Activated CD4-positive, alpha-beta memory T cell treated with anti-CD3 and anti-CD28 coated beads for 36 hours (primary cell): Measurements from ENCODE around the gene PRAME. TPM values are rescaled to one million over a fixed set of nuclear protein-coding genes. Genes with fewer than 3 reads are reported as not detected.

Experiments used
- CTCF ChIA-PET: fragments of 350-600 bp; sonication (Branson Sonifier 250); formaldehyde crosslinking; loops from one replicate; lab custom pipeline; 2021; ENCODE audit warnings: antibody characterized with exemption, inconsistent platforms; lab: Charles Lee
- POLR2A ChIA-PET: fragments of 350-600 bp; sonication (Branson Sonifier 250); formaldehyde crosslinking; loops from one replicate; lab custom pipeline; 2021; ENCODE audit warnings: antibody characterized with exemption; lab: Charles Lee
- DNase-seq: peaks from one replicate; pipeline ENCODE4 v3.0.0-alpha.2; 2020
- H3K27ac Mint-ChIP-seq: one replicate; pipeline ENCODE4 v1.8.0; 2021; ENCODE audit warnings: mixed read lengths
- H3K27me3 Mint-ChIP-seq: one replicate; pipeline ENCODE4 v1.8.0; 2021; ENCODE audit warnings: mixed read lengths
- H3K36me3 Mint-ChIP-seq: one replicate; pipeline ENCODE4 v1.8.0; 2021; ENCODE audit warnings: mixed read lengths
- H3K4me1 Mint-ChIP-seq: one replicate; pipeline ENCODE4 v1.8.0; 2021; ENCODE audit warnings: low read depth, mixed read lengths
- H3K4me3 Mint-ChIP-seq: one replicate; pipeline ENCODE4 v1.8.0; 2021; ENCODE audit warnings: mild to moderate bottlenecking, mixed read lengths
- H3K9me3 Mint-ChIP-seq: one replicate; pipeline ENCODE4 v1.8.0; 2021; ENCODE audit warnings: mixed read lengths
- intact Hi-C: fragments of 100-400 bp; cut with micrococcal nuclease; formaldehyde crosslinking; loops from one replicate; pipeline ENCODE4 v1.15.1; 2023
- total RNA-seq, 2 experiments: library from RNA; stranded (reverse); gene quantifications; one replicate each; pipeline ENCODE4 v1.2.3, GENCODE V29; 2021

Gene PRAME
- total RNA-seq, 2 experiments from 2014 or later: not detected

DNA sequence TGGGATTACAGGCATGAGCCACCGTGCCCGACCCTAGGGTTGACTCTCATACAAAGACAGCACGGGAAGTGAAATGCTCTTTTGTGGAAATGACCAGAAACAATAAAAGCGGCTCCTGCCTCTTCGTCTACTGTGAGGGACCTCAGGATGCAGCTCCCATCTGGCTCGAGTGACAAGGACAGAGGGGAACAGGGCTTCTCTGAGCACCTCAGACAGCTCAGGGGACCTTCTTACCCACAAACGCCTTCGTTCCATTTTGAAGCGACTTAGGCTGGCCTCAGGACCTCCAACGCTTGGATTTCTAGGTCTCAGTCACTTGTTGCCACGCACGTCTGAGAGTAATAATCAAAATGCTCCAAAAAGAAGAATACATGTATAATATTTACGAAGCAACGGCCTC lies 2.5 kb downstream of the PRAME start:
- peaks cover 4% of the 10 kb centered on the region for H3K4me1 Mint-ChIP-seq
- no peak for DNase-seq
- H3K27me3 Mint-ChIP-seq: peaks cover 7% of the 10 kb centered on the region
- intact Hi-C loops: no loop called here
- H3K9me3 Mint-ChIP-seq: no peaks in the 10 kb centered on the region
- ChIA-PET POLR2A (no interaction called here), CTCF (interaction anchor here (0.6 to 1.2 kb wide), 2 partner anchors 308 to 348 kb away, joined by 3 to 4 read pairs; no protein-coding TSS in a partner anchor)
- no peaks in the 10 kb centered on the region for H3K36me3 Mint-ChIP-seq
- H3K27ac Mint-ChIP-seq: no peak overlapping the region
- no peak overlapping the region for H3K4me3 Mint-ChIP-seq

DNA sequence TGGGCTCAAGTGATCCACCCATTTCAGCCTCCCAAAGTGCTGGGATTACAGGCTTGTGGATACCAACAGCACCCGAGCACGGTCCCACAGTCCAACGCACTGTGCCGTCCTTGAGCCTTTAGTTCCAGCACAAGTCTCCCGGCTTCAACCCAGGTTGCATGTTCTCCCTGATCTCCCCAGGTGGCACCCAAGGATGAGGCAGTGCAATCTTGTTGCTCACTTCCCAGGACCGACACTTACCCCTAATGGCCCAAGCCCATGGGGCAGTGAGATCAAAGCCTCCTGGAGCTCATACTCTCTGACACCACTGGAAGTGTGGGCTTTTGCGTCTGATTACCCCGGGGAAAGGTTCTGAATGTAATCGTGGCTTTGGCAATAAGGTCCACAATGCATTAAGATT lies 3.5 kb downstream of the PRAME start:
- H3K27ac Mint-ChIP-seq: no peak overlapping the region
- no peaks in the 10 kb centered on the region for H3K36me3 Mint-ChIP-seq

GRCh38 chr22:22554587-22555284 lies 4.3 kb downstream of the PRAME start:
- H3K27ac Mint-ChIP-seq: no peak overlapping the region
- H3K9me3 Mint-ChIP-seq: no peaks in the 10 kb centered on the region
- H3K4me1 Mint-ChIP-seq: peaks cover 4% of the 10 kb centered on the region
- ChIA-PET POLR2A (no interaction called here), CTCF (interaction anchor here (0.6 to 1.6 kb wide), 3 partner anchors 13 to 91 kb away, joined by 3 to 4 read pairs (median 3); no protein-coding TSS in a partner anchor)
- H3K4me3 Mint-ChIP-seq: no peak overlapping the region
- DNase-seq: no peak
- peaks cover 3% of the 10 kb centered on the region for H3K27me3 Mint-ChIP-seq
- H3K36me3 Mint-ChIP-seq: no peaks in the 10 kb centered on the region
- intact Hi-C loops: no loop called here

More for the DNA sequence above, 3.5 kb downstream of the PRAME start:
- Mint-ChIP-seq H3K9me3 (no peaks in the 10 kb centered on the region), H3K27me3 (peaks cover 7% of the 10 kb centered on the region), H3K4me1 (peaks cover 4% of the 10 kb centered on the region), H3K4me3 (no peak overlapping the region)
- CTCF ChIA-PET: interaction anchor here (1.5 kb wide), 1 partner anchor 12 kb away, joined by 3 read pairs; no protein-coding TSS in a partner anchor
- no peak for DNase-seq
- POLR2A ChIA-PET: no interaction called here
- intact Hi-C loops: no loop called here

GRCh38 chr22:22553735-22554586 lies 5.1 kb downstream of the PRAME start:
- DNase-seq: no peak
- ChIA-PET POLR2A (no interaction called here), CTCF (interaction anchor here (1.5 to 1.6 kb wide), 2 partner anchors 14 to 90 kb away, joined by 3 to 4 read pairs; no protein-coding TSS in a partner anchor)
- Mint-ChIP-seq H3K4me3 (no peak overlapping the region), H3K27ac (no peak overlapping the region), H3K27me3 (peaks cover under 1% of the 10 kb centered on the region), H3K4me1 (peaks cover 1% of the 10 kb centered on the region), H3K36me3 (no peaks in the 10 kb centered on the region), H3K9me3 (no peaks in the 10 kb centered on the region)
- intact Hi-C loops: no loop called here

GRCh38 chr22:22553141-22553540 lies 5.9 kb downstream of the PRAME start:
- H3K4me1 Mint-ChIP-seq: no peaks in the 10 kb centered on the region
- ChIA-PET CTCF (no interaction called here), POLR2A (no interaction called here)
- no peak for DNase-seq
- no peaks in the 10 kb centered on the region for H3K9me3 Mint-ChIP-seq
- H3K27me3 Mint-ChIP-seq: no peaks in the 10 kb centered on the region
- H3K4me3 Mint-ChIP-seq: no peak overlapping the region
- no peak overlapping the region for H3K27ac Mint-ChIP-seq
- intact Hi-C loops: no loop called here
- H3K36me3 Mint-ChIP-seq: no peaks in the 10 kb centered on the region

DNA sequence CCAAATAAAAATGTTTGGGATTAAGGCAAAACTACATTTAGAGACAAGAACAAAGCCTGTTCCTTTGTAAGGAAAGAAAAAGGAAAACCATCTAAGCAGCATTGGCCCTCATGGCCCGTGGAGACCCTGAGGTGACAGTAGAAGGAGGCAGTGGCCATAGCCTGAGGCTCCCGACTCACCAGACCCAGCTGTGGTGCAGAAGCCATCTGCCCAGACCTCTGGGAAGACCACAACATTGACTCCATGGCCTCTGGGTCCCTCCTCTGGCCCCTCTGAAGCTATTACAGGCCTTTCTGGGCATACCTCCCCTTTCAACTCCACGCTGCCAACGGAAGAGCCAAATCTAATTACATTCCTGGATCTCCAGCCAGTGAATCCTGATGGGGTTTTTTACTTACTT lies 6.4 kb downstream of the PRAME start:
- H3K27ac Mint-ChIP-seq: no peak overlapping the region
- intact Hi-C loops: no loop called here
- POLR2A ChIA-PET: no interaction called here
- H3K4me3 Mint-ChIP-seq: no peak overlapping the region
- CTCF ChIA-PET: no interaction called here
- H3K36me3 Mint-ChIP-seq: no peaks in the 10 kb centered on the region
- no peaks in the 10 kb centered on the region for H3K4me1 Mint-ChIP-seq
- no peak for DNase-seq
- no peaks in the 10 kb centered on the region for H3K9me3 Mint-ChIP-seq
- no peaks in the 10 kb centered on the region for H3K27me3 Mint-ChIP-seq

DNA sequence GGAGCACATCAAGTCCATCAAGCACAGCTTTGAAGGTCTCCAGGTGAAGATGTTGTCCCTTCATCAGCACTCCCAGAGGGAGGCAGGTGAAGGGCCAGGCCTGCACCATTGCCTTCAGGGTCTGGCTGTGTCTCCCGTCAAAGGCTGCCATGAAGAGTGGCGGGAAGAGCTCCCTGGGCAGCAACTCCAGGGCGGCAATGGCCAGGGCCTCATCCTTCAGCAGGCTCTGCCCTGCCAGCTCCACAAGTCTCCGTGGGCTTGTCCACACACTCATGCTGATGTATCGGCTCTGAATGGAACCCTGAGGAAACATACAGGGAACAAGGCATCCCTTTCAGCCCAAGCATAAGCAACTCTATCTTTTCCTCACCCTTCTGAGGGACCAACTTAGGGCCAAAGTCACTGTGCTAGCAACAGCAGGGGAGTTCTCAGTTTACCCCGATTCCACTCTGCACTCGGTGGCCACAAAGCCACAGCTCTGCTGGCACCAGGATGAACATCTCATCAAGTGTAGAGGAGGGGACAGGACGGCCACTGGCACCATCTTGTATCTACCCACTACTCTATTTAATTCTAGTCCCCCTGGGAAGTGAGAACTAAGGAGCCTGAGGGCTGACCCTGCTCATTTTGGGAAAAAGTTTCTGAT lies 8.2 kb downstream of the PRAME start:
- no peak overlapping the region for H3K27ac Mint-ChIP-seq
- ChIA-PET POLR2A (no interaction called here), CTCF (interaction anchor here (1.0 kb wide), 1 partner anchor 9 kb away, joined by 4 read pairs; the partner anchor contains the start of gene PRAME)
- H3K27me3 Mint-ChIP-seq: no peaks in the 10 kb centered on the region
- intact Hi-C loops: no loop called here
- no peak for DNase-seq
- H3K4me1 Mint-ChIP-seq: no peaks in the 10 kb centered on the region
- no peaks in the 10 kb centered on the region for H3K9me3 Mint-ChIP-seq
- H3K36me3 Mint-ChIP-seq: no peaks in the 10 kb centered on the region
- H3K4me3 Mint-ChIP-seq: no peak overlapping the region

DNA sequence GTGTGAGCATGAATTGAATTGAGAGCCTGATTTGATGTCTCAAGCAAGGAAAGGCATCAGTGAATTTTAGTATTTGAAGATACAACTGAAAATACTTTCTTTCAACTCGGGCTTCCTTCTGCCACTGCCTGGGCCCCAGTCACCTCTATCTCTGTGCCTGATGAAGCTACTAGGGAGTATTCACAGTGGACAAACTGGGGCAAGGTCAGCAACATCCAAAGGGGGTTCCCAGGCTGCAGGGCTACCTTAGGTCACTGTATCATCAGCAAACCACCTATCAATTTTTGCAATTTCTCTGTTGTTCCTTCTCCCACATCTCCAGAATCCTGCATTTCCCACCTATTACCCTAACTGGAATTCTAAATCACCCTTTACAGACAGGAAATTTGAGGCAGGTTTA lies 10.2 kb downstream of the PRAME start:
- Mint-ChIP-seq H3K4me1 (no peaks in the 10 kb centered on the region), H3K27me3 (peaks cover 3% of the 10 kb centered on the region), H3K9me3 (no peaks in the 10 kb centered on the region), H3K27ac (no peak overlapping the region), H3K36me3 (no peaks in the 10 kb centered on the region), H3K4me3 (no peak overlapping the region)
- POLR2A ChIA-PET: no interaction called here
- intact Hi-C loops: no loop called here
- no peak for DNase-seq
- CTCF ChIA-PET: no interaction called here

DNA sequence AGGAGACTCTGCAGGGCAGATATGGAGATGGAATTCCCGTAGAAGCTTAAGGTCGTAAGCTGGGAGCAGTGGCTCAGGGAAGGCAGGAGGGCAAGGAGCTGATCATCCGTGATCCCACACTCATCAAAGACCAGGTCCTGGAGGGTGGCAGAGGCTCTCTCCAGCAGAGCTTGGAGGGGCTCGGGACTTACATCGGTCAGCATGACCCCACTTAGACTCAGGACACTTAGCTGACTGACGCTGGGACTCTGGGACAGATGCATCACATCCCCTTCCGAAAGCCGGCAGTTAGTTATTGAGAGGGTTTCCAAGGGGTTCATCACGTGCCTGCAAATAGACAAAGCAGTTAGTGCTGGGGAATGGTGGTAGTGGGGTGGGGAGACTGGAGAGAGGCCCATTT lies 10.7 kb downstream of the PRAME start:
- Mint-ChIP-seq H3K9me3 (no peaks in the 10 kb centered on the region), H3K27me3 (peaks cover 3% of the 10 kb centered on the region), H3K4me3 (no peak overlapping the region), H3K27ac (no peak overlapping the region), H3K36me3 (no peaks in the 10 kb centered on the region), H3K4me1 (no peaks in the 10 kb centered on the region)
- POLR2A ChIA-PET: no interaction called here
- intact Hi-C loops: no loop called here
- CTCF ChIA-PET: no interaction called here
- no peak for DNase-seq

DNA sequence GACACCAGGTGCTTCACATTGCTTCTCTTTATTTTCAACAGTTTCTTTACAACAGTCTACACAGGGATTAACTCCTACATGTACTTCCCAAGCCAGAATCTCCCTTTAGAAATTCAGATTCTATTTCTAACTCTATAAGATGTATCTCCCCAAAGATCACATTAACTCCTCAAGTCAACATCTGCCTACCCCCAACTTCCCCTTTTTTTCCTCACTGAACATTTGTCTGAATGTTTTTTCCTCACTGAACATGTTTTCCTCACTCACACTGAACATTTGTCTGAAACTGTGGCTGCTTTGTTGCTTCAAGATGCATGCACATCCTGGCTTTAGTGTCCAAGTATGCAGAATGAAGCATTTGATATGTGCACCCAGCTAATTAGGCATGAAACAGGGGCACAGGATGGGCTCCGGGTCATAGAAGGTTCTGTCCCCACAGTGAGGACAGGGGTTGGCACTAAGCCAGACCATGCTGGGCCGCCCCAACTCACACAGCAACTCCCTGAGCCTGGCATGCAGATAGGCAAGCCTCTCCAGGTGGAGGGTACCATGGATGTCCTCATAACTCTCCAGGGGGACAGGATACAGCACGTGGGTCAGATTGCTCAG lies 11.3 kb downstream of the PRAME start:
- Mint-ChIP-seq H3K9me3 (no peaks in the 10 kb centered on the region), H3K4me3 (no peak overlapping the region), H3K4me1 (no peaks in the 10 kb centered on the region), H3K36me3 (no peaks in the 10 kb centered on the region), H3K27ac (no peak overlapping the region), H3K27me3 (peaks cover 3% of the 10 kb centered on the region)
- POLR2A ChIA-PET: no interaction called here
- DNase-seq: no peak
- intact Hi-C loops: no loop called here
- CTCF ChIA-PET: no interaction called here

- Mint-ChIP-seq H3K9me3 (no peaks in the 10 kb centered on the region), H3K27ac (no peak overlapping the region), H3K27me3 (peaks cover 6% of the 10 kb centered on the region), H3K4me3 (no peak overlapping the region), H3K4me1 (no peaks in the 10 kb centered on the region), H3K36me3 (no peaks in the 10 kb centered on the region)
- CTCF ChIA-PET: no interaction called here
- POLR2A ChIA-PET: no interaction called here
- intact Hi-C loops: no loop called here
- DNase-seq: no peak
These were observed 11.8 kb downstream of the PRAME start for GRCh38 chr22:22547226-22547625.

DNA sequence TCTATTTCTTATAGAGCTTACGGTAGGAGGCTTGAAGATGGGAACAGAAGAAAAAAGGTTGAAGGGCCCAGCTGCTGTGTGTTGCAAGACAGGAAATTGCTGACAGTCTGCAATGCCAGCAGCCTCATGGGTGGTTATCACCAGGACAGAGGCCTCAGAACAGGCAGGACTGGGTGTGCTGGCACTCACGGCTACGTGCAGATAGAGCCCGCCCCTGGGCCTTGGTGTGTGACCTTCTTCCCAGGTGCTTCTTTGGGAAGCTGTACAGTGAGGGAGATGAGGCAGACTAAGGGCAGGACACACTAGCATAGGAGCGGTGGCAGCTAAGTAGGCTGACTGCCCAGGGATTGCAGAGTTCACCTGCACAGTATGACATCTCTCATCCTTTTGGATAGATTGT lies 12.6 kb downstream of the PRAME start:
- Mint-ChIP-seq H3K9me3 (no peaks in the 10 kb centered on the region), H3K36me3 (no peaks in the 10 kb centered on the region), H3K4me1 (no peaks in the 10 kb centered on the region), H3K27me3 (peaks cover 8% of the 10 kb centered on the region), H3K4me3 (no peak overlapping the region), H3K27ac (no peak overlapping the region)
- DNase-seq: no peak
- intact Hi-C loops: no loop called here
- CTCF ChIA-PET: no interaction called here
- POLR2A ChIA-PET: no interaction called here
